Left lung (tissue), 10 donors: ENCODE data around the gene ANXA4. TPM values are rescaled to one million over a fixed set of nuclear protein-coding genes. Genes with fewer than 3 reads are reported as not detected.
A peak's percentile ranks its signal among the peaks of the same experiment; 100 is the strongest.

Source experiments
- ATAC-seq: fragments of 200-7000 bp; cut with Tn5 transposase; one replicate; pipeline ENCODE4 v1.9.1; 2020; ENCODE audit warnings: moderate library complexity
- DNase-seq, 4 donors: peaks; one replicate each; pipeline ENCODE4 v3.0.0-alpha.2; 2013 to 2020
- H3K27ac ChIP-seq, 2 donors: fragments of 200-600 bp; sonication (generic) in 1 of 2; one replicate each; pipeline versions ENCODE4 v1.5.0 to v1.8.0; 2020 to 2021
- H3K27me3 ChIP-seq, 2 donors: fragments of 200-600 bp; sonication (generic) in 1 of 2; one replicate each; pipeline versions ENCODE4 v1.5.0 to v1.8.0; 2020 to 2021
- H3K36me3 ChIP-seq, 2 donors: fragments of 200-600 bp; sonication (generic) in 1 of 2; one replicate each; pipeline versions ENCODE4 v1.5.0 to v1.8.0; 2020 to 2021
- H3K4me1 ChIP-seq, 2 donors: fragments of 200-600 bp; one replicate each; pipeline ENCODE4 v1.8.0; 2021
- H3K4me3 ChIP-seq, 2 donors: fragments of 200-600 bp; sonication (generic) in 1 of 2; one replicate each; pipeline versions ENCODE4 v1.5.0 to v1.8.0; 2020 to 2021; ENCODE audit warnings: mild to moderate bottlenecking in 1 of 2
- H3K9me3 ChIP-seq, 2 donors: fragments of 200-600 bp; sonication (generic) in 1 of 2; one replicate each; pipeline versions ENCODE4 v1.5.0 to v1.8.0; 2020 to 2021
- CTCF ChIP-seq, 2 donors: fragments of 200-600 bp; sonication (generic) in 1 of 2; IDR thresholded peaks; one replicate each; pipeline versions ENCODE4 v1.5.0 to v1.8.0; 2021; ENCODE audit warnings: antibody characterized with exemption in 2 of 2
- intact Hi-C, 2 donors: fragments of 100-400 bp; cut with DNase I; formaldehyde crosslinking; loops; one replicate each; pipeline versions ENCODE4 v1.11.2 to v1.14.2; 2022
- polyA plus RNA-seq, 6 donors: library from polyadenylated mRNA; unstranded; fragments of 120-200 nt; gene quantifications; one replicate each; pipeline ENCODE4 v1.2.1, GENCODE V29; 2013; ENCODE audit not compliant: insufficient read length in 6 of 6
- total RNA-seq, 2 donors: library from RNA; stranded (reverse); fragmentation: NEBNext Ultra II Directional; extraction: Animal tissue kit (Norgen Biotek cat#: 25700); gene quantifications; one replicate each; pipeline ENCODE4 v1.2.1, GENCODE V29; 2021
- donor health status: DM: no; HTN: yes; CAD: no.
- donor health status: DM: no; HTN: no; CAD: no.

Gene ANXA4
- total and polyA plus RNA-seq, 8 donors, result 74.9 to 217 (median 85.7) TPM

- TF ChIP-seq CTCF (IDR thresholded peaks at IDR 0.05), result no peak
- H3K27ac ChIP-seq, result peak overlapping the region in 1 of 2 donors; percentile 75
- intact Hi-C loops, result no loop called here
These were observed 48.0 kb upstream of the ANXA4 start for GRCh38 chr2:69693775-69694450.

GRCh38 chr2:69694894-69695849, 46.8 kb upstream of the ANXA4 start:
- ATAC-seq, result peak; percentile 47

More at GRCh38 chr2:69693775-69694450, 48.0 kb upstream of the ANXA4 start:
- H3K9me3 ChIP-seq, result no peaks in the 10 kb centered on the region
- H3K4me3 ChIP-seq, result no peak overlapping the region
- peaks cover 12 to 37% of the 10 kb centered on the region in 2 donors for H3K4me1 ChIP-seq
- H3K36me3 ChIP-seq, result no peaks in the 10 kb centered on the region
- no peaks in the 10 kb centered on the region for H3K27me3 ChIP-seq
- ATAC-seq (no peak), DNase-seq (no peak)

GRCh38 chr2:69695850-69696216, 46.1 kb upstream of the ANXA4 start:
- Histone ChIP-seq H3K9me3 (no peaks in the 10 kb centered on the region), H3K4me3 (no peak overlapping the region), H3K27ac (no peak overlapping the region), H3K36me3 (no peaks in the 10 kb centered on the region), H3K27me3 (no peaks in the 10 kb centered on the region), H3K4me1 (peaks cover 12 to 31% of the 10 kb centered on the region in 2 donors)
- intact Hi-C loops, result no loop called here
- ATAC-seq (no peak), DNase-seq (no peak)
- TF ChIP-seq CTCF (IDR thresholded peaks at IDR 0.05), result no peak

More at GRCh38 chr2:69694894-69695849, 46.8 kb upstream of the ANXA4 start:
- Histone ChIP-seq H3K36me3 (no peaks in the 10 kb centered on the region), H3K9me3 (no peaks in the 10 kb centered on the region), H3K27me3 (no peaks in the 10 kb centered on the region), H3K4me3 (no peak overlapping the region), H3K27ac (peak overlapping the region in 1 of 2 donors; percentile 58), H3K4me1 (peaks cover 12 to 31% of the 10 kb centered on the region in 2 donors)
- no peak for DNase-seq
- intact Hi-C loops, result no loop called here
- no peak for TF ChIP-seq CTCF (IDR thresholded peaks at IDR 0.05)

- no peak overlapping the region for H3K27ac ChIP-seq
- no peaks in the 10 kb centered on the region for H3K9me3 ChIP-seq
- no peaks in the 10 kb centered on the region for H3K36me3 ChIP-seq
- H3K27me3 ChIP-seq, result no peaks in the 10 kb centered on the region
- ATAC-seq, result no peak
- intact Hi-C loops, result no loop called here
- TF ChIP-seq CTCF (IDR thresholded peaks at IDR 0.05), result no peak
- H3K4me1 ChIP-seq, result peaks cover 4 to 23% of the 10 kb centered on the region in 2 donors
- H3K4me3 ChIP-seq, result no peak overlapping the region
- no peak for DNase-seq
These were observed 41.6 kb upstream of the ANXA4 start for GRCh38 chr2:69700381-69700780.
